Measurements from ENCODE around the gene TSPAN5. TPM values are rescaled to one million over a fixed set of nuclear protein-coding genes. Genes with fewer than 3 reads are reported as not detected.

The TSPAN5 gene
- total RNA-seq, 5 donors from 2014 or later (not counting 1 experiment from before 2014, with no cell fraction given): 9.6 to 12.4 (median 10.3) TPM

DNA sequence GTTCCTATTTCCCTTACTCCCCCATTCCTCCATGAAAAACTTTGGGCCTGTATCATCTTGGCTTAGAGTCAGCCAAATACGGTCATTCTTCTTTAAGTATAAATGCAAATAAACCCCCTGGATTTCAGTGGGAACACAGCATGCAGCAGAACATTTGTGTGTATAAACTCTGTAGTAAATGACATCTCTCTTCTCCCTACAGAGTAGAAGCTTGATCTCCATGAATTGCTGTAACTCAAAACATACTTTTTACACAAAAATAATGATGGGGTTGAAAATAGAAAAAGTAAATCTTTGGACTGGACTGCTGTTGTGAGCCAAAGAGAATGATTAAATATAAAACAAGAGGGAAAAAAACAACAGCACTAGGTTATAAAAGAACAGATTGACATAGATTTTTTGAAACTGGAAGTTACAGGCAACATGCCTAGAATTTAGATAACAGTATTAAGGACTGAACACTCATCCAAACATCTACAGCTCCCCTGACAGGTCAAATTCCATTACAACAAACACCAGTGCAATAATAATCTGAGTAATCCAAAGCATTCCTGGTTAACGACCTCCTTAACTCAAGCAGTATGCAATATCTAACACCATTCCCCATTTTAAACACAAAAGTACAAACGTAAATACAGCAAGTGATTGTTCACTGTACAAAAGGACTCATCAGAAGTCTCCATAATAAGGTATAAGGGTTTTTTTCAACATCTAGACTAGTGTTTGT is 30.7 kb downstream of the TSPAN5 start:
- ChIA-PET POLR2A (no interaction called here), CTCF (no interaction called here)
- Histone ChIP-seq H3K27ac (ENCODE audit: low read length) (no peak overlapping the region), H3K4me1 (ENCODE audit: control insufficient read depth in 1 of 2, extremely low read depth in 1 of 2, insufficient read depth in 2 of 2, low read length in 2 of 2) (peaks cover 0 to 7% of the 10 kb centered on the region in 2 experiments), H3K36me3 (ENCODE audit: control insufficient read depth in 2 of 2, extremely low read depth in 1 of 2, insufficient read depth in 1 of 2, low read length in 1 of 2) (no peaks in the 10 kb centered on the region), H3K27me3 (replicated peaks in 1 of 2; ENCODE audit: control insufficient read depth in 2 of 2, extremely low read depth in 1 of 2, insufficient read depth in 2 of 2, low read length in 1 of 2) (no peaks in the 10 kb centered on the region), H3K9me3 (no peaks in the 10 kb centered on the region), H3K4me3 (ENCODE audit: control insufficient read depth in 1 of 2, extremely low read depth in 1 of 2, low read length in 1 of 2) (no peak overlapping the region)
- DNase-seq (no peak), ATAC-seq (replicated peaks in 1 of 4) (no peak)
- Mint-ChIP-seq H3K27ac (peak overlapping the region in 1 of 2 donors; percentile 44), H3K27me3 (no peaks in the 10 kb centered on the region), H3K4me1 (peaks cover 66 to 76% (median 69%) of the 10 kb centered on the region in 3 donors), H3K36me3 (peaks cover 4% of the 10 kb centered on the region), H3K9me3 (no peaks in the 10 kb centered on the region), H3K4me3 (no peak overlapping the region)
- WGBS (ENCODE audit: insufficient coverage): no CpG with 5 or more reads among the region's 3 CpGs

GRCh38 chr4:98626350-98626749 is 32.1 kb downstream of the TSPAN5 start:
- Histone ChIP-seq H3K9me3 (no peaks in the 10 kb centered on the region), H3K27ac (ENCODE audit: low read length) (no peak overlapping the region), H3K4me1 (ENCODE audit: control insufficient read depth in 1 of 2, extremely low read depth in 1 of 2, insufficient read depth in 2 of 2, low read length in 2 of 2) (peaks cover 0 to 7% of the 10 kb centered on the region in 2 experiments), H3K36me3 (ENCODE audit: control insufficient read depth in 2 of 2, extremely low read depth in 1 of 2, insufficient read depth in 1 of 2, low read length in 1 of 2) (no peaks in the 10 kb centered on the region), H3K27me3 (replicated peaks in 1 of 2; ENCODE audit: control insufficient read depth in 2 of 2, extremely low read depth in 1 of 2, insufficient read depth in 2 of 2, low read length in 1 of 2) (no peaks in the 10 kb centered on the region), H3K4me3 (ENCODE audit: control insufficient read depth in 1 of 2, extremely low read depth in 1 of 2, low read length in 1 of 2) (no peak overlapping the region)
- H3K36me3 Mint-ChIP-seq: peaks cover 4% of the 10 kb centered on the region
- POLR2A ChIA-PET: no interaction called here
- no peaks in the 10 kb centered on the region for H3K9me3 Mint-ChIP-seq
- H3K27me3 Mint-ChIP-seq: no peaks in the 10 kb centered on the region
- CTCF ChIA-PET: interaction anchor here in 1 of 2 donors (0.6 kb wide), 1 partner anchor 292 kb away, joined by 8 read pairs; no protein-coding TSS in a partner anchor
- H3K27ac Mint-ChIP-seq: peak overlapping the region in 1 of 2 donors; percentile 45
- peaks cover 65 to 72% (median 69%) of the 10 kb centered on the region in 3 donors for H3K4me1 Mint-ChIP-seq
- DNase-seq (no peak), ATAC-seq (replicated peaks in 1 of 4) (peak in 1 of 4 experiments; percentile 55)
- no peak overlapping the region for H3K4me3 Mint-ChIP-seq
- 73% methylated on average over 3 of the region's 4 CpGs for WGBS (ENCODE audit: insufficient coverage)

DNA sequence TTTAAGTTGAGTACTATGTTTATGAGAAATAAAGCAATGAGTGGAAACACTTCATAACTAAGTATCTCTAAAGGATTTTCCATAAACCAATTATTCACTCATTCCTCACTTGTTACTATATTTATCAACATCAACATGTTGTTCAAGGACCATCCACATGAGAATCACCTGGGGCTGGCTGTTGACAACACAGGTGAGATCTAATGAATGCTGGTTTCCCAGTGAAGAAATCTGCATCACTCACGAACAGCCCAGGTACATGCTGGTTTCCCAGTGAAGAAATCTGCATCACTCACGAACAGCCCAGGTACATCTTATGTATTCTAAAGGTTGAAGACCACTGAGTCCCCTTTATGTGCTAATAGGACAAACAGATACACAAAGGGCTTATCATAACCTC is 32.5 kb downstream of the TSPAN5 start:
- Mint-ChIP-seq H3K27ac (no peak overlapping the region), H3K4me1 (peaks cover 66 to 70% (median 70%) of the 10 kb centered on the region in 3 donors), H3K4me3 (no peak overlapping the region), H3K9me3 (no peaks in the 10 kb centered on the region), H3K27me3 (no peaks in the 10 kb centered on the region), H3K36me3 (peaks cover 4% of the 10 kb centered on the region)
- H3K9me3 ChIP-seq: no peaks in the 10 kb centered on the region
- CTCF ChIA-PET: no interaction called here
- ATAC-seq (replicated peaks in 1 of 4) (no peak), DNase-seq (no peak)
- no peaks in the 10 kb centered on the region for H3K27me3 ChIP-seq (replicated peaks in 1 of 2; ENCODE audit: control insufficient read depth in 2 of 2, extremely low read depth in 1 of 2, insufficient read depth in 2 of 2, low read length in 1 of 2)
- peaks cover 0 to 7% of the 10 kb centered on the region in 2 experiments for H3K4me1 ChIP-seq (ENCODE audit: control insufficient read depth in 1 of 2, extremely low read depth in 1 of 2, insufficient read depth in 2 of 2, low read length in 2 of 2)
- H3K27ac ChIP-seq (ENCODE audit: low read length): no peak overlapping the region
- no peak overlapping the region for H3K4me3 ChIP-seq (ENCODE audit: control insufficient read depth in 1 of 2, extremely low read depth in 1 of 2, low read length in 1 of 2)
- no peaks in the 10 kb centered on the region for H3K36me3 ChIP-seq (ENCODE audit: control insufficient read depth in 2 of 2, extremely low read depth in 1 of 2, insufficient read depth in 1 of 2, low read length in 1 of 2)
- POLR2A ChIA-PET: no interaction called here
- WGBS (ENCODE audit: insufficient coverage): 65% methylated on average over 2 of the region's 2 CpGs

DNA sequence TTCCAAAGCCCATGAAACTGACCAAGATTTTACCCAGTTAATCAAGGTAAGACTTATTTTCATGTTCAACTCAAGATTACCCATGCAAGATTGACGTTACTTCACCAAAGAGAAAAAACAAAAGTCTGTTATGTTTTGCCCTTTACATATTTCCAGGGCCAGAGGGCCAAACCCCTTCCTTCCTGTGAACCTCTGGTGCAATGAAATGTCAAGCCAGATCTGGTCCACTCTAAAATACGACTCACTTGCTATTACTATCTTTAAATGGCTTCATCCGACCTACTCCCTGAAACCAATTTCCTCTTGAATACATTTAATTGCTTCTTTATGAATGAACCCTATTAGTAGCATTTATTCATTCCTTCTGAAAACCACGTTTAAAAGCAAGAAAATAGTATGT is 33.0 kb downstream of the TSPAN5 start:
- Mint-ChIP-seq H3K4me3 (no peak overlapping the region), H3K27ac (no peak overlapping the region), H3K36me3 (peaks cover 4% of the 10 kb centered on the region), H3K27me3 (no peaks in the 10 kb centered on the region), H3K4me1 (peaks cover 68 to 70% (median 70%) of the 10 kb centered on the region in 3 donors), H3K9me3 (no peaks in the 10 kb centered on the region)
- ATAC-seq (replicated peaks in 1 of 4) (no peak), DNase-seq (no peak)
- CTCF ChIA-PET: no interaction called here
- no peaks in the 10 kb centered on the region for H3K27me3 ChIP-seq (replicated peaks in 1 of 2; ENCODE audit: control insufficient read depth in 2 of 2, extremely low read depth in 1 of 2, insufficient read depth in 2 of 2, low read length in 1 of 2)
- POLR2A ChIA-PET: no interaction called here
- H3K36me3 ChIP-seq (ENCODE audit: control insufficient read depth in 2 of 2, extremely low read depth in 1 of 2, insufficient read depth in 1 of 2, low read length in 1 of 2): no peaks in the 10 kb centered on the region
- peaks cover 0 to 10% of the 10 kb centered on the region in 2 experiments for H3K4me1 ChIP-seq (ENCODE audit: control insufficient read depth in 1 of 2, extremely low read depth in 1 of 2, insufficient read depth in 2 of 2, low read length in 2 of 2)
- H3K4me3 ChIP-seq (ENCODE audit: control insufficient read depth in 1 of 2, extremely low read depth in 1 of 2, low read length in 1 of 2): no peak overlapping the region
- H3K27ac ChIP-seq (ENCODE audit: low read length): no peak overlapping the region
- no peaks in the 10 kb centered on the region for H3K9me3 ChIP-seq
- WGBS (ENCODE audit: insufficient coverage): 67% methylated on average over 1 of the region's 4 CpGs

DNA sequence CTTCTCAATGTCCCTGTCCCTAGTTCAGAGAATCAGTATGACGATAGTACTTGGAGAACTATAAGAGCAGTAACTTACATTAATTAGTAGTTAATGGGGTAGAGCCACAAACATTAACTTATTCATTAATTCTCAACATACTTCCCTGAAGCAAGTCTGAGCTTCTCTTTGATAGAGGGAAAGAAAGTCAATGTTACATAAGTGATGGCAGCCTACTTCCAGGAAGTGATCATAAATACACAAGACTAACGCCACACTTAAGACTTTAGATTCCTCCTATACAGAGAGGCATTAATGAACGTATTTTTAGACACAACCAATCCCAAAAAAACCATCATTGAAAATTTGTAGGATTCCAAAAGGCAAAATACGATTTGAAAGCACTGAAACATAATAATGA is 33.8 kb downstream of the TSPAN5 start:
- Histone ChIP-seq H3K27ac (ENCODE audit: low read length) (no peak overlapping the region), H3K27me3 (replicated peaks in 1 of 2; ENCODE audit: control insufficient read depth in 2 of 2, extremely low read depth in 1 of 2, insufficient read depth in 2 of 2, low read length in 1 of 2) (no peaks in the 10 kb centered on the region), H3K9me3 (no peaks in the 10 kb centered on the region), H3K4me1 (ENCODE audit: control insufficient read depth in 1 of 2, extremely low read depth in 1 of 2, insufficient read depth in 2 of 2, low read length in 2 of 2) (peaks cover 4 to 17% of the 10 kb centered on the region in 2 experiments), H3K36me3 (ENCODE audit: control insufficient read depth in 2 of 2, extremely low read depth in 1 of 2, insufficient read depth in 1 of 2, low read length in 1 of 2) (no peaks in the 10 kb centered on the region), H3K4me3 (ENCODE audit: control insufficient read depth in 1 of 2, extremely low read depth in 1 of 2, low read length in 1 of 2) (no peak overlapping the region)
- H3K9me3 Mint-ChIP-seq: no peaks in the 10 kb centered on the region
- no peak overlapping the region for H3K27ac Mint-ChIP-seq
- peak overlapping the region in 1 of 3 donors; percentile 4 for H3K4me3 Mint-ChIP-seq
- CTCF ChIA-PET: no interaction called here
- WGBS (ENCODE audit: insufficient coverage): no CpG with 5 or more reads among the region's 4 CpGs
- H3K36me3 Mint-ChIP-seq: peaks cover 4% of the 10 kb centered on the region
- DNase-seq: no peak
- POLR2A ChIA-PET: no interaction called here
- H3K4me1 Mint-ChIP-seq: peaks cover 63 to 67% (median 64%) of the 10 kb centered on the region in 3 donors
- no peak for ATAC-seq (replicated peaks in 1 of 4)
- H3K27me3 Mint-ChIP-seq: no peaks in the 10 kb centered on the region

GRCh38 chr4:98624144-98624543 is 34.3 kb downstream of the TSPAN5 start:
- Mint-ChIP-seq H3K4me1 (peaks cover 63 to 70% (median 64%) of the 10 kb centered on the region in 3 donors), H3K9me3 (no peaks in the 10 kb centered on the region), H3K27me3 (no peaks in the 10 kb centered on the region), H3K36me3 (peaks cover 4% of the 10 kb centered on the region), H3K4me3 (peak overlapping the region in 1 of 3 donors; percentile 10), H3K27ac (peak overlapping the region in 1 of 2 donors; percentile 41)
- Histone ChIP-seq H3K9me3 (no peaks in the 10 kb centered on the region), H3K27me3 (replicated peaks in 1 of 2; ENCODE audit: control insufficient read depth in 2 of 2, extremely low read depth in 1 of 2, insufficient read depth in 2 of 2, low read length in 1 of 2) (no peaks in the 10 kb centered on the region), H3K4me1 (ENCODE audit: control insufficient read depth in 1 of 2, extremely low read depth in 1 of 2, insufficient read depth in 2 of 2, low read length in 2 of 2) (peaks cover 4 to 18% of the 10 kb centered on the region in 2 experiments), H3K4me3 (ENCODE audit: control insufficient read depth in 1 of 2, extremely low read depth in 1 of 2, low read length in 1 of 2) (no peak overlapping the region), H3K36me3 (ENCODE audit: control insufficient read depth in 2 of 2, extremely low read depth in 1 of 2, insufficient read depth in 1 of 2, low read length in 1 of 2) (no peaks in the 10 kb centered on the region), H3K27ac (ENCODE audit: low read length) (no peak overlapping the region)
- WGBS (ENCODE audit: insufficient coverage): no CpG with 5 or more reads among the region's 2 CpGs
- no peak for DNase-seq
- ChIA-PET POLR2A (no interaction called here), CTCF (no interaction called here)
- ATAC-seq (replicated peaks in 1 of 4): no peak

All from T-cell (primary cell).